Measurements from ENCODE around the gene NLE1. TPM values are rescaled to one million over a fixed set of nuclear protein-coding genes. Genes with fewer than 3 reads are reported as not detected.

NLE1 gene
- total RNA-seq, 1 donor, result 13.8 TPM

- TF ChIP-seq CTCF (IDR thresholded peaks at IDR 0.05; ENCODE audit: insufficient read depth, low read depth, low read length), result no peak
- DNase-seq (ENCODE audit: low read depth), result no peak
- H3K4me3 ChIP-seq (ENCODE audit: low read depth, low read length), result no peak overlapping the region
These were observed 21.8 kb upstream of the NLE1 start for GRCh38 chr17:35163886-35164285.

GRCh38 chr17:35162755-35163154 lies 20.7 kb upstream of the NLE1 start:
- no peak for DNase-seq (ENCODE audit: low read depth)
- H3K4me3 ChIP-seq (ENCODE audit: low read depth, low read length), result no peak overlapping the region
- no peak for TF ChIP-seq CTCF (IDR thresholded peaks at IDR 0.05; ENCODE audit: insufficient read depth, low read depth, low read length)

GRCh38 chr17:35161281-35161761 lies 19.2 kb upstream of the NLE1 start:
- no peak for DNase-seq (ENCODE audit: low read depth)
- no peak overlapping the region for H3K4me3 ChIP-seq (ENCODE audit: low read depth, low read length)
- no peak for TF ChIP-seq CTCF (IDR thresholded peaks at IDR 0.05; ENCODE audit: insufficient read depth, low read depth, low read length)

GRCh38 chr17:35160354-35161201 lies 18.5 kb upstream of the NLE1 start:
- DNase-seq (ENCODE audit: low read depth), result no peak
- H3K4me3 ChIP-seq (ENCODE audit: low read depth, low read length), result no peak overlapping the region
- TF ChIP-seq CTCF (IDR thresholded peaks at IDR 0.05; ENCODE audit: insufficient read depth, low read depth, low read length), result no peak

GRCh38 chr17:35159940-35160339 lies 17.8 kb upstream of the NLE1 start:
- DNase-seq (ENCODE audit: low read depth), result no peak
- TF ChIP-seq CTCF (IDR thresholded peaks at IDR 0.05; ENCODE audit: insufficient read depth, low read depth, low read length), result no peak
- H3K4me3 ChIP-seq (ENCODE audit: low read depth, low read length), result no peak overlapping the region

GRCh38 chr17:35155246-35155645 lies 13.1 kb upstream of the NLE1 start:
- TF ChIP-seq CTCF (IDR thresholded peaks at IDR 0.05; ENCODE audit: insufficient read depth, low read depth, low read length), result no peak
- DNase-seq (ENCODE audit: low read depth), result no peak
- no peak overlapping the region for H3K4me3 ChIP-seq (ENCODE audit: low read depth, low read length)
